HT-29 (cell line): Measurements from ENCODE around the gene CACNA1C. TPM values are rescaled to one million over a fixed set of nuclear protein-coding genes. Genes with fewer than 3 reads are reported as not detected.
"Not testable (repeated sequence)": the region's sequence is repeated elsewhere in the genome, so short reads cannot be mapped to it uniquely, and the experiment has no call there.

ENCODE experiments used
- DNase-seq: peaks from one replicate; pipeline ENCODE4 v3.0.0-alpha.2; 2015; ENCODE audit warnings: low spot score
- total RNA-seq: library from RNA; depleted of rRNA; stranded (reverse); fragments of >200 nt; shearing (Covaris generic); gene quantifications from 2 replicates; pipeline ENCODE4 v1.2.3, GENCODE V29; 2014

Gene CACNA1C
- total RNA-seq, 1 experiment from 2014 or later, result under 0.01 TPM

- DNase-seq, result no peak
These were observed 58.2 kb downstream of the CACNA1C start for GRCh38 chr12:2110849-2111566.

- DNase-seq, result no peak
These were observed 59.0 kb downstream of the CACNA1C start for GRCh38 chr12:2111826-2112225.

GRCh38 chr12:2112401-2112800, 59.6 kb downstream of the CACNA1C start:
- DNase-seq, result no peak

- DNase-seq, result no peak
These were observed 60.5 kb downstream of the CACNA1C start for GRCh38 chr12:2113119-2113912.

GRCh38 chr12:2114071-2114470, 61.3 kb downstream of the CACNA1C start:
- DNase-seq, result no peak

- no peak for DNase-seq
These were observed 62.5 kb downstream of the CACNA1C start for GRCh38 chr12:2115101-2115845.

GRCh38 chr12:2117541-2117940, 64.8 kb downstream of the CACNA1C start:
- no peak for DNase-seq

GRCh38 chr12:2118061-2118460, 65.3 kb downstream of the CACNA1C start:
- DNase-seq, result no peak

- DNase-seq, result no peak
These were observed 65.9 kb downstream of the CACNA1C start for GRCh38 chr12:2118481-2119255.

- no peak for DNase-seq
These were observed 66.5 kb downstream of the CACNA1C start for GRCh38 chr12:2119266-2119665.

- DNase-seq, result no peak
These were observed 68.4 kb downstream of the CACNA1C start for GRCh38 chr12:2120982-2121758.

- no peak for DNase-seq
These were observed 71.8 kb downstream of the CACNA1C start for GRCh38 chr12:2124466-2125023.

- no peak for DNase-seq
These were observed 73.1 kb downstream of the CACNA1C start for GRCh38 chr12:2125651-2126522.

- no peak for DNase-seq
These were observed 74.1 kb downstream of the CACNA1C start for GRCh38 chr12:2126676-2127406.

- DNase-seq, result no peak
These were observed 76.3 kb downstream of the CACNA1C start for GRCh38 chr12:2129076-2129475.

- DNase-seq, result not testable (repeated sequence)
These were observed 83.1 kb downstream of the CACNA1C start for GRCh38 chr12:2135661-2136418.

GRCh38 chr12:2136901-2137300, 84.1 kb downstream of the CACNA1C start:
- no peak for DNase-seq

- no peak for DNase-seq
These were observed 84.9 kb downstream of the CACNA1C start for GRCh38 chr12:2137711-2138110.
